Mucosa of descending colon (tissue), 3 donors: ENCODE measurements around the gene CASP4. TPM values are rescaled to one million over a fixed set of nuclear protein-coding genes. Genes with fewer than 3 reads are reported as not detected.

Experiments used
- ATAC-seq: fragments of 200-7000 bp; cut with Tn5 transposase; one replicate; pipeline ENCODE4 v1.9.1; 2020; ENCODE audit warnings: mild to moderate bottlenecking, moderate library complexity
- DNase-seq, 3 donors: peaks; one replicate each; pipeline ENCODE4 v3.0.0-alpha.2; 2020
- H3K36me3 ChIP-seq: fragments of 200-600 bp; one replicate; pipeline ENCODE4 v1.8.0; 2021; ENCODE audit warnings: low read depth, mild to moderate bottlenecking
- H3K4me1 ChIP-seq: fragments of 200-600 bp; one replicate; pipeline ENCODE4 v1.8.0; 2021; ENCODE audit warnings: low read depth, mild to moderate bottlenecking
- H3K4me3 ChIP-seq: fragments of 200-600 bp; one replicate; pipeline ENCODE4 v1.8.0; 2021; ENCODE audit warnings: mild to moderate bottlenecking
- H3K9me3 ChIP-seq: fragments of 200-600 bp; one replicate; pipeline ENCODE4 v1.8.0; 2021; ENCODE audit warnings: mild to moderate bottlenecking
- CTCF ChIP-seq: fragments of 200-600 bp; IDR thresholded peaks from one replicate; pipeline ENCODE4 v1.8.0; 2022; ENCODE audit warnings: antibody characterized with exemption, mild to moderate bottlenecking
- intact Hi-C, 2 donors: fragments of 100-400 bp; cut with DNase I in 1 of 2; cut with micrococcal nuclease in 1 of 2; formaldehyde crosslinking; loops; one replicate each; pipeline versions ENCODE4 v1.11.0 to v1.11.1; 2022; cut with DNase I, micrococcal nuclease
- total RNA-seq, 3 donors: library from RNA; stranded (reverse); fragmentation: NEBNext Ultra II Directional in 2 of 3; extraction: Animal tissue kit (Norgen Biotek cat#: 25700) in 2 of 3; gene quantifications; one replicate each; pipeline versions ENCODE4 v1.2.1 to v1.2.4, GENCODE V29; 2021 to 2023
- donor health status: DM: no; HTN: no; CAD: no; lungs with moderate emphysema.
- donor health status: DM: no; HTN: no; CAD: no.
- donor health status: DM: no; HTN: yes; CAD: no.

The CASP4 gene
- total RNA-seq, 3 donors from 2014 or later: 23.4 to 27.5 (median 23.9) TPM

DNA sequence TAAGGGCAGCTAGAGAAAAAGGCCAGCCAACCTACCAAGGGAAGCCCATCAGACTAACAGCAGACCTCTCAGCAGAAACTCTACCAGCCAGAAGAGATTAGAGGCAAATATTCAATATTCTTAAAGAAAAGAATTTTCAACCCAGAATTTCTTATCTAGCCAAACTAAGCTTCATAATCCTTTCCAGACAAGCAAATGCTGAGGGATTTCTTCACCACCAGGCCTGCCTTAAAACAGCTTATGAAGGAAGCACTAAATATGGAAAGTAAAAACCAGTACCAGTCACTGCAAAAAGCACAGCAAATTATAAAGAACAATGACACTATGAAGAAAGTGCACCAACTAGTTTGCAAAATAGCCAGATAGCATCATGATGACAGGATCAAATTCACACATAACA is 39.6 kb downstream of the CASP4 start:
- DNase-seq (no peak), ATAC-seq (no peak)
- no peaks in the 10 kb centered on the region for H3K4me1 ChIP-seq
- no peak overlapping the region for H3K4me3 ChIP-seq
- H3K36me3 ChIP-seq: no peaks in the 10 kb centered on the region
- H3K9me3 ChIP-seq: peaks cover 3% of the 10 kb centered on the region
- TF ChIP-seq CTCF: no peak
- intact Hi-C loops: no loop called here

DNA sequence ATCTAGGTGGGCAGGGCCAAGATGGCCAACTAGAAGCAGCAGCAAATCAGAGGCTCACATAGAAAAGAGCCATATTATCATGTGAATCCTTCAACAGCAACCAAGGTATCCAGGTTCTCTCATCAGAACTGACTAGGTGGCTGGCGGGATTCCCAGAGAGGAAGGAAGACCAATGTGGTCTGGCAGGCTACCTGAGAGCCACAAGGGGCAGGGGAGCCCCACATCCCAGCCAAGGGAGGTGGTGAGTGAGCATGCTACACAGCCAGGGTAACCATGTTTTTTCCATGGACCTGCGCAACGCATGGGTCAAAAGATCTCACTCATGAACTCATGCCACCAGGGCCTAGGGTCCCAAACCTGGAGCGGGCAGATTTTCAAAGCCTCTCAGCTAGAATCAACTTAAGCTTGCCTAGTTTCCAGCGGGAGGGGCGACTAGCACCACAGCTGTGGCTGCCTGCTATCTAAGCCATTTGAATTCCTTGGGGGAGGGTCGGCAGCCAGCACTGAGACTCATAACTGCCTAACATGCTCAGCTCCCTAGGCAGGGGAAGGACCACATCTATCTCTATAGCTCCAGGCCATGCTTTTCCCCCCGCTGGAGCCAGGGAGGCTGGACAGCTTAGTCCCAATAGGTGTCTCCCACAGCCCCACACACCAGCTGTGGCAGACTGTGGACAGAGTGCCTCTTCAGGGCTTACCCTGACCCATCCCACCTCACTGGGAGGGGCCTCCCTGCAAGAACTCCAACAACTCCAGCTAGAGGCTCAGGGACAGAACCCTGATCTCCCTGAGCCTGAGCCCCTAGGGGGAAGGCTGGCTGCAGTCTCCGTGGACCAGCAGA is 41.4 kb downstream of the CASP4 start:
- H3K4me3 ChIP-seq: no peak overlapping the region
- no peaks in the 10 kb centered on the region for H3K36me3 ChIP-seq
- TF ChIP-seq CTCF: no peak
- no peaks in the 10 kb centered on the region for H3K4me1 ChIP-seq
- peaks cover 3% of the 10 kb centered on the region for H3K9me3 ChIP-seq
- ATAC-seq (no peak), DNase-seq (no peak)
- intact Hi-C loops: no loop called here

- no peak overlapping the region for H3K4me3 ChIP-seq
- intact Hi-C loops: no loop called here
- ATAC-seq (no peak), DNase-seq (no peak)
- peaks cover 3% of the 10 kb centered on the region for H3K9me3 ChIP-seq
- no peaks in the 10 kb centered on the region for H3K36me3 ChIP-seq
- H3K4me1 ChIP-seq: no peaks in the 10 kb centered on the region
- no peak for TF ChIP-seq CTCF
Measured at GRCh38 chr11:104925850-104926249, 42.5 kb downstream of the CASP4 start.

- no peaks in the 10 kb centered on the region for H3K36me3 ChIP-seq
- no peak overlapping the region for H3K4me3 ChIP-seq
- DNase-seq (peak in 1 of 3 donors; percentile 16), ATAC-seq (peak; percentile 86)
- no peak for TF ChIP-seq CTCF
- H3K9me3 ChIP-seq: no peaks in the 10 kb centered on the region
- intact Hi-C loops: no loop called here
- H3K4me1 ChIP-seq: peaks cover 8% of the 10 kb centered on the region
Measured at GRCh38 chr11:104918113-104918824, 50.1 kb downstream of the CASP4 start.

DNA sequence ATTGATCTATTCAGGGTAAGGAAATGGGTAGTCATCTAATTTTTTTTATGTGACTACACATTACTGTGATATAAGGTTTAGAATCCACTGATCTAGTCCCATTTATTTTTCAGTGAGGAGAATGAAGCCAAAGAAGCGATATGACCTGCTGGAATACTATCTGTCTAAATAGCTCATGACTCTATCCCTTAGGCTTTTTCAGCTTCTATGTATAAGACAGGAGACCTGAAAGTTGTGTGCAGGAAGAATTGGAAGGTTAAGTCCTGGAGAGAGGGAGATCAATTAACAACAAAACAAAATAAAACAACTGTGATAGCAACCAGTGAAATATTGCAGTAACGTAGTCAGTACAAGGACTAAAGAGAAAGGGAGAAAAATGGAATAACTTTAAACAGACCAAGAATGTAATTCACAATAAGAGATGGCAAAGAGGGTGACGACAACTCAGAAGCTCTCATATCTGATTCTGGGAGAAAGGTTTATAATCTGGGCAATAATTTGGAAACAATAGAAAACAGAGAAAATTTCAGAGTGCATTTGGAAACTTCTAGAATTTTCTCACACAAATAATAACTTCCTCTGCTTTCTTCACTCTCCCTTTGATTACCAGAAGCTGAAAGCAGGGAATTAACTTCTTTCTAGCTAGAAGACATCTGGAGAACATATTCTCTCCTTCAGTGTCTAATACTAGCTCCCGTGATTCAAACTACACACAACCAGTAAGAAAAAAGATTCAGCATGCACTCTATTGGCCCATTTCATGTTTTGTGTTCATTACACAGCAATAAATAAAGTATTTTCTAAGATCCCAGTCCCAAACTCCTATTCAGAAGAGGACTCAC is 50.9 kb downstream of the CASP4 start:
- ATAC-seq (peak; percentile 49), DNase-seq (no peak)
- no peak for TF ChIP-seq CTCF
- Histone ChIP-seq H3K4me3 (no peak overlapping the region), H3K9me3 (no peaks in the 10 kb centered on the region), H3K4me1 (peaks cover 8% of the 10 kb centered on the region), H3K36me3 (no peaks in the 10 kb centered on the region)
- intact Hi-C loops: no loop called here
